ENCODE measurements around the gene AURKAIP1.

- TF ChIP-seq CTCF (conservative IDR thresholded peaks at IDR 0.05; ENCODE audit: low read depth, low read length) (no peak), EZH2 (IDR thresholded peaks at IDR 0.05; ENCODE audit: low read length, unreplicated experiment) (no peak), EZH2phosphoT487 (IDR thresholded peaks at IDR 0.05; ENCODE audit: borderline replicate concordance, low read length) (no peak)
Measured at GRCh38 chr1:1367315-1367714, 7.7 kb downstream of the AURKAIP1 start.
